HCT116 (cell line): ENCODE measurements around the gene DHX32. TPM values are rescaled to one million over a fixed set of nuclear protein-coding genes. Genes with fewer than 3 reads are reported as not detected.

Experiments used
- ATAC-seq: fragments of 200-7000 bp; cut with Tn5 transposase; 2 replicates; pipeline ENCODE4 v1.9.1; 2020; ENCODE audit warnings: mild to moderate bottlenecking, moderate library complexity
- BruUV-seq: library from RNA; stranded (reverse); fragments of 400-500 nt; replicated peaks from 2 replicates; lab custom pipeline; 2021; lab: Mats Ljungman, UMichigan
- CTCF ChIA-PET: fragments of 300-600 bp; sonication (Branson Sonifier 250); formaldehyde crosslinking; loops from one replicate; lab custom pipeline; 2021; ENCODE audit warnings: antibody characterized with exemption; lab: Charles Lee
- POLR2A ChIA-PET: fragments of 300-600, 350-600 bp; sonication (Branson Sonifier 250); formaldehyde crosslinking; loops from one replicate; lab custom pipeline; 2021; ENCODE audit warnings: antibody characterized with exemption; lab: Charles Lee
- RAD21 ChIA-PET, 2 experiments: fragments of 300-600 bp; sonication (Branson Sonifier 250); formaldehyde crosslinking; loops; one replicate each; lab custom pipeline; 2023; ENCODE audit warnings: low total read pairs in 2 of 2; ENCODE audit not compliant: uncharacterized antibody in 2 of 2, unreplicated experiment in 2 of 2, low non-redundant PET in 1 of 2; lab: Charles Lee
- DNase-seq: peaks from one replicate; pipeline ENCODE4 v3.0.0-alpha.2; 2010; ENCODE audit warnings: low read depth, low spot score
- H2AFZ ChIP-seq: fragments of 200-600 bp; shearing (Covaris generic), sonication (generic); 2 replicates; pipeline ENCODE4 v1.6.1; 2017; ENCODE audit warnings: low read depth, mixed run types, mixed read lengths, antibody characterized with exemption, low read length; ENCODE audit not compliant: poor library complexity, severe bottlenecking
- H3K27ac ChIP-seq: 2 replicates; pipeline ENCODE4 v1.5.1; 2012; ENCODE audit warnings: low read depth, low read length
- H3K27me3 ChIP-seq: fragments of 200-600 bp; sonication (generic); 2 replicates; pipeline ENCODE4 v1.6.1; 2016; ENCODE audit warnings: mixed run types, low read length, mixed read lengths; ENCODE audit not compliant: insufficient read depth
- H3K36me3 ChIP-seq, 2 experiments: fragments of 200-500 bp in 1 of 2; fragments of 200-600 bp in 1 of 2; sonication (Bioruptor generic) in 1 of 2; sonication (generic) in 1 of 2; 2 replicates each; pipeline versions ENCODE4 v1.5.1 to v1.6.1; 2014 to 2016; ENCODE audit warnings: low read length in 2 of 2, inconsistent platforms in 1 of 2, mixed read lengths in 1 of 2, mixed run types in 1 of 2; ENCODE audit not compliant: insufficient read depth in 2 of 2, control insufficient read depth in 1 of 2
- H3K4me1 ChIP-seq, 2 experiments: fragments of 200-600 bp in 1 of 2; sonication (generic) in 1 of 2; 2 replicates each; pipeline versions ENCODE4 v1.5.1 to v1.6.1; 2012 to 2017; ENCODE audit warnings: low read length in 2 of 2, inconsistent platforms in 1 of 2, mild to moderate bottlenecking in 1 of 2, mixed read lengths in 1 of 2, mixed run types in 1 of 2, moderate library complexity in 1 of 2; ENCODE audit not compliant: insufficient read depth in 2 of 2, control insufficient read depth in 1 of 2
- H3K4me2 ChIP-seq: fragments of 200-600 bp; sonication (generic); 2 replicates; pipeline ENCODE4 v1.6.1; 2017; ENCODE audit warnings: mixed run types, low read length, mixed read lengths
- H3K4me3 ChIP-seq, 2 experiments: fragments of 200-600 bp in 1 of 2; sonication (generic) in 1 of 2; replicated peaks in 1 of 2; 2 replicates each; pipeline ENCODE4 v1.5.1; 2011 to 2016; ENCODE audit warnings: low read length in 2 of 2, control low read depth in 1 of 2, low read depth in 1 of 2, mild to moderate bottlenecking in 1 of 2, mixed read lengths in 1 of 2, mixed run types in 1 of 2
- H3K79me2 ChIP-seq: fragments of 200-600 bp; sonication (generic); 2 replicates; pipeline ENCODE4 v1.6.1; 2017; ENCODE audit warnings: mild to moderate bottlenecking, mixed run types, low read length, moderate library complexity, mixed read lengths; ENCODE audit not compliant: insufficient read depth
- H3K9ac ChIP-seq: fragments of 200-600 bp; sonication (generic); 2 replicates; pipeline ENCODE4 v1.6.1; 2016; ENCODE audit warnings: low read length, mixed read lengths
- H3K9me2 ChIP-seq: fragments of 200-600 bp; sonication (generic), shearing (Covaris generic); 2 replicates; pipeline ENCODE4 v1.6.1; 2017; ENCODE audit warnings: mixed run types, mild to moderate bottlenecking, moderate library complexity; ENCODE audit not compliant: insufficient read depth
- H3K9me3 ChIP-seq, 2 experiments: fragments of 200-500 bp in 1 of 2; fragments of 200-600 bp in 1 of 2; sonication (Bioruptor generic) in 1 of 2; sonication (generic) in 1 of 2; 2 replicates each; pipeline ENCODE4 v1.6.1; 2014 to 2017; ENCODE audit warnings: low read length in 2 of 2, mixed read lengths in 2 of 2, inconsistent platforms in 1 of 2, low read depth in 1 of 2, mild to moderate bottlenecking in 1 of 2, mixed run types in 1 of 2, moderate library complexity in 1 of 2; ENCODE audit not compliant: control insufficient read depth in 1 of 2, insufficient read depth in 1 of 2
- H4K20me1 ChIP-seq: fragments of 200-600 bp; sonication (generic), shearing (Covaris generic); 2 replicates; pipeline ENCODE4 v1.6.1; 2017; ENCODE audit warnings: mixed run types, mild to moderate bottlenecking, moderate library complexity; ENCODE audit not compliant: insufficient read depth
- ATF3 ChIP-seq: IDR thresholded peaks from 2 replicates; pipeline ENCODE4 v1.6.1; 2012
- CEBPB ChIP-seq: IDR thresholded peaks from 2 replicates; pipeline ENCODE4 v1.6.1; 2012; ENCODE audit warnings: low read depth
- EZH2phosphoT487 ChIP-seq: fragments of 200-600 bp; IDR thresholded peaks from 2 replicates; pipeline ENCODE4 v1.6.1; 2018; ENCODE audit warnings: antibody characterized with exemption, borderline replicate concordance
- JUND ChIP-seq: IDR thresholded peaks from 2 replicates; pipeline ENCODE4 v1.6.1; 2012
- MAX ChIP-seq: IDR thresholded peaks from 2 replicates; pipeline ENCODE4 v1.6.1; 2012
- POLR2A ChIP-seq: IDR thresholded peaks from 2 replicates; pipeline ENCODE4 v1.7.0; 2011; ENCODE audit warnings: borderline replicate concordance; ENCODE audit not compliant: insufficient read depth, insufficient read length; ENCODE audit errors: extremely low read depth
- POLR2AphosphoS5 ChIP-seq: IDR thresholded peaks from 2 replicates; pipeline ENCODE4 v1.6.1; 2011; ENCODE audit warnings: mild to moderate bottlenecking, low read depth, low read length, moderate library complexity
- SIN3A ChIP-seq: IDR thresholded peaks from 2 replicates; pipeline ENCODE4 v1.6.1; 2012; ENCODE audit warnings: low read depth
- SP1 ChIP-seq: IDR thresholded peaks from 2 replicates; pipeline ENCODE4 v1.6.1; 2012; ENCODE audit warnings: low read depth
- SRF ChIP-seq: IDR thresholded peaks from 2 replicates; pipeline ENCODE4 v1.6.1; 2012; ENCODE audit warnings: low read depth
- TCF7L2 ChIP-seq: IDR thresholded peaks from 2 replicates; pipeline ENCODE4 v1.7.0; 2011; ENCODE audit warnings: borderline replicate concordance, inconsistent platforms; ENCODE audit not compliant: insufficient read depth, insufficient read length; ENCODE audit errors: extremely low read depth
- intact Hi-C: fragments of 100-400 bp; cut with micrococcal nuclease; formaldehyde crosslinking; loops from 2 replicates; pipeline ENCODE4 v1.10.0; 2022
- total RNA-seq: library from RNA; stranded (reverse); gene quantifications from one replicate; pipeline ENCODE4 v1.2.1, GENCODE V29; 2021; ENCODE audit not compliant: unreplicated experiment

Gene DHX32
- total RNA-seq, 1 experiment from 2014 or later, result 50.9 TPM

- Histone ChIP-seq H3K9me2 (no peaks in the 10 kb centered on the region), H3K27me3 (no peaks in the 10 kb centered on the region), H3K9ac (no peak overlapping the region), H3K9me3 (no peaks in the 10 kb centered on the region), H3K4me2 (no peak overlapping the region), H3K36me3 (peaks cover 54 to 62% of the 10 kb centered on the region in 2 experiments), H3K4me1 (no peaks in the 10 kb centered on the region), H4K20me1 (peaks cover 6% of the 10 kb centered on the region; the same call in 1 of the 2 replicates), H2AFZ (no peak overlapping the region), H3K4me3 (no peak overlapping the region), H3K79me2 (peaks cover 5% of the 10 kb centered on the region; the same call in 1 of the 2 replicates), H3K27ac (no peak overlapping the region)
- 0 out of 2 replicates have a peak, but pooled peaks have one; percentile 10 for ATAC-seq
- peak; percentile 34; the same call in 1 of the 2 replicates for TF ChIP-seq SIN3A
- TF ChIP-seq POLR2AphosphoS5, result no peak
- POLR2A ChIA-PET, result no interaction called here
- RAD21 ChIA-PET, result no interaction called here
- no TSS peak for BruUV-seq
- CTCF ChIA-PET, result no interaction called here
- intact Hi-C loops, result no loop called here
- DNase-seq, result no peak
These were observed 42.1 kb downstream of the DHX32 start for GRCh38 chr10:125838802-125839575.

DNA sequence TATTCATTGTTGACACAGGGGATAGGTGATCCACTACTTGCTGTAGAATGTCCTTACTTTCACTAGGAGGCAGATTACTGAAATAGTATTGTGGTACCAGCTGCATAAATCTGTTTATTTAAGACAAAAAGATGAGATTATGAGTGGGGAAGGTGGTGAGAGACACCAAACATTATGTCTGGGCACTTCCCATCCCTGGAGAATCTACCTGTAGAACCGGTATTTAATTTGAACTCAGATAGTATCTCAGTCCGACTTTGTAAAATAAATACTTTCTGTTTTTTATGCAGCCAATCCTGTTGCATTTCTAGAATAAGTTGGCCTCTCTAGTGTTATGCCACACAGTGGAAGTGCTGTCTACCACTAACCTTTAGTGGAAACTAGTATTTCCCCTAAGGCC is 44.3 kb downstream of the DHX32 start:
- Histone ChIP-seq H3K4me2 (no peak overlapping the region), H3K9me3 (no peaks in the 10 kb centered on the region), H3K36me3 (peaks cover 70 to 73% of the 10 kb centered on the region in 2 experiments), H3K9me2 (no peaks in the 10 kb centered on the region), H3K4me1 (no peaks in the 10 kb centered on the region), H3K4me3 (no peak overlapping the region), H2AFZ (no peak overlapping the region), H4K20me1 (0 out of 2 replicates have a peak, but pooled peaks cover 6% of the 10 kb centered on the region), H3K79me2 (peaks cover 23% of the 10 kb centered on the region), H3K27ac (no peak overlapping the region), H3K27me3 (no peaks in the 10 kb centered on the region), H3K9ac (no peak overlapping the region)
- no peak for DNase-seq
- ChIA-PET POLR2A (no interaction called here), CTCF (no interaction called here), RAD21 (no interaction called here)
- intact Hi-C loops, result no loop called here
- ATAC-seq, result no peak
- no TSS peak for BruUV-seq
- TF ChIP-seq JUND, result no peak
- no peak for TF ChIP-seq EZH2phosphoT487
- TF ChIP-seq TCF7L2, result no peak
- TF ChIP-seq ATF3, result no peak
- no peak for TF ChIP-seq SIN3A
- TF ChIP-seq MAX, result no peak
- TF ChIP-seq SRF, result no peak
- TF ChIP-seq POLR2A, result no peak
- no peak for TF ChIP-seq SP1
- no peak for TF ChIP-seq CEBPB
